GM18868 (cell line): ENCODE data around the gene GUCA1A.
"Not testable (repeated sequence)": the region's sequence is repeated elsewhere in the genome, so short reads cannot be mapped to it uniquely, and the experiment has no call there.

Experiments
- ATAC-seq: cut with Tn5 transposase; IDR thresholded peaks from one replicate; pipeline ENCODE4 v1.9.1; 2021; ENCODE audit warnings: mild to moderate bottlenecking, moderate library complexity; ENCODE audit not compliant: unreplicated experiment

The GUCA1A gene

GRCh38 chr6:42171813-42172581, 1.2 kb upstream of the GUCA1A start:
- no peak for ATAC-seq

- no peak for ATAC-seq
These were observed 2.7 kb downstream of the GUCA1A start for GRCh38 chr6:42175860-42176259.

- no peak for ATAC-seq
These were observed 3.8 kb downstream of the GUCA1A start for GRCh38 chr6:42176981-42177380.

- ATAC-seq, result no peak
These were observed 4.6 kb downstream of the GUCA1A start for GRCh38 chr6:42177514-42178364.

- no peak for ATAC-seq
These were observed 6.2 kb downstream of the GUCA1A start for GRCh38 chr6:42179261-42179944.

GRCh38 chr6:42179945-42180313, 6.8 kb downstream of the GUCA1A start:
- ATAC-seq, result no peak

GRCh38 chr6:42182101-42182500, 8.9 kb downstream of the GUCA1A start:
- ATAC-seq, result no peak

GRCh38 chr6:42184475-42184874, 11.3 kb downstream of the GUCA1A start:
- ATAC-seq, result no peak

GRCh38 chr6:42185597-42185996, 12.4 kb downstream of the GUCA1A start:
- ATAC-seq, result no peak

GRCh38 chr6:42188406-42188805, 15.2 kb downstream of the GUCA1A start:
- no peak for ATAC-seq

- ATAC-seq, result no peak
These were observed 17.5 kb downstream of the GUCA1A start for GRCh38 chr6:42190554-42191183.

GRCh38 chr6:42192385-42192784, 19.2 kb downstream of the GUCA1A start:
- ATAC-seq, result not testable (repeated sequence)

- ATAC-seq, result no peak
These were observed 20.3 kb downstream of the GUCA1A start for GRCh38 chr6:42193491-42193894.

GRCh38 chr6:42194056-42194455, 20.9 kb downstream of the GUCA1A start:
- no peak for ATAC-seq

GRCh38 chr6:42195415-42195814, 22.3 kb downstream of the GUCA1A start:
- no peak for ATAC-seq

GRCh38 chr6:42197555-42198362, 24.6 kb downstream of the GUCA1A start:
- ATAC-seq, result no peak

- no peak for ATAC-seq
These were observed 26.2 kb downstream of the GUCA1A start for GRCh38 chr6:42199106-42199981.

GRCh38 chr6:42200035-42200434, 26.9 kb downstream of the GUCA1A start:
- no peak for ATAC-seq

GRCh38 chr6:42201382-42201781, 28.2 kb downstream of the GUCA1A start:
- no peak for ATAC-seq
